Stimulated activated CD4-positive, alpha-beta T cell treated with anti-CD3 and anti-CD28 coated beads, TNF-alpha, amount 100 ng/mL, for 24 hours (primary cell): ENCODE results near the gene APOL1.
"Not testable (repeated sequence)": the region's sequence is repeated elsewhere in the genome, so short reads cannot be mapped to it uniquely, and the experiment has no call there.

ENCODE experiments used
- DNase-seq, 3 experiments: peaks; one replicate each; pipeline ENCODE4 v3.0.0-alpha.2; 2020; ENCODE audit warnings: low read depth in 3 of 3

APOL1 gene

GRCh38 chr22:36244522-36245391 lies 8.2 kb upstream of the APOL1 start:
- no peak for DNase-seq

- no peak for DNase-seq
Observed at GRCh38 chr22:36245805-36246356, 7.1 kb upstream of the APOL1 start.

- DNase-seq: no peak
Observed at GRCh38 chr22:36246718-36247117, 6.2 kb upstream of the APOL1 start.

- no peak for DNase-seq
Observed at GRCh38 chr22:36247955-36248354, 5.0 kb upstream of the APOL1 start.

GRCh38 chr22:36249160-36249559 lies 3.8 kb upstream of the APOL1 start:
- no peak for DNase-seq

DNA sequence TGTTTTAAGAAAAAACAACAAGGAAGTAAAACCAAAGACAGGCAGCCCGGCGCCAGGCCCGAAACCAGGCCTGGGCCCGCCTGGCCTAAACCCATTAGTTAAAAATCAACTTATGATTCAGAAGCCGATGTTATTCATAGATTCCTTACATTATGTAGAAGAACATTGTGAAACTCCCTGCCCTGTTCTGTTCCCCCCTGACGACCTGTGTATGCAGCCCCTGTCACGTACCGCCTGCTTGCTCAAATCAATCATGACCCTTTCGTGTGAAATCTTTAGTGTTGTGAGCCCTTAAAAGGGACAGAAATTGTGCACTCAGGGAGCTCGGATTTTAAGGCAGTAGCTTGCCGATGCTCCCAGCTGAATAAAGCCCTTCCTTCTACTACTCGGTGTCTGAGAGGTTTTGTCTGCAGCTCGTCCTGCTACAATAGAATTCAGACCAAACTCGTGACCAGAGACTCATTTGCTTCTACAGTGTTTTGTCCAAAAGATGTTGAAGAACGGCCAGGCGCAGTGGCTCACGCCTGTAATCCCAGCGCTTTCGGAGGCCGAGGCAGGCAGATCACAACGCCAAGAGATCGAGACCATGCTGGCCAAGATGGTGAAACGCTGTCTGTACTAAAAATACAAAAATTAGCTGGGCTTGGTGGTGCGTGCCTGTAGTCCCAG lies 2.5 kb upstream of the APOL1 start:
- DNase-seq: not testable (repeated sequence)

GRCh38 chr22:36251979-36252608 lies 839 bp upstream of the APOL1 start:
- DNase-seq: not testable (repeated sequence)

DNA sequence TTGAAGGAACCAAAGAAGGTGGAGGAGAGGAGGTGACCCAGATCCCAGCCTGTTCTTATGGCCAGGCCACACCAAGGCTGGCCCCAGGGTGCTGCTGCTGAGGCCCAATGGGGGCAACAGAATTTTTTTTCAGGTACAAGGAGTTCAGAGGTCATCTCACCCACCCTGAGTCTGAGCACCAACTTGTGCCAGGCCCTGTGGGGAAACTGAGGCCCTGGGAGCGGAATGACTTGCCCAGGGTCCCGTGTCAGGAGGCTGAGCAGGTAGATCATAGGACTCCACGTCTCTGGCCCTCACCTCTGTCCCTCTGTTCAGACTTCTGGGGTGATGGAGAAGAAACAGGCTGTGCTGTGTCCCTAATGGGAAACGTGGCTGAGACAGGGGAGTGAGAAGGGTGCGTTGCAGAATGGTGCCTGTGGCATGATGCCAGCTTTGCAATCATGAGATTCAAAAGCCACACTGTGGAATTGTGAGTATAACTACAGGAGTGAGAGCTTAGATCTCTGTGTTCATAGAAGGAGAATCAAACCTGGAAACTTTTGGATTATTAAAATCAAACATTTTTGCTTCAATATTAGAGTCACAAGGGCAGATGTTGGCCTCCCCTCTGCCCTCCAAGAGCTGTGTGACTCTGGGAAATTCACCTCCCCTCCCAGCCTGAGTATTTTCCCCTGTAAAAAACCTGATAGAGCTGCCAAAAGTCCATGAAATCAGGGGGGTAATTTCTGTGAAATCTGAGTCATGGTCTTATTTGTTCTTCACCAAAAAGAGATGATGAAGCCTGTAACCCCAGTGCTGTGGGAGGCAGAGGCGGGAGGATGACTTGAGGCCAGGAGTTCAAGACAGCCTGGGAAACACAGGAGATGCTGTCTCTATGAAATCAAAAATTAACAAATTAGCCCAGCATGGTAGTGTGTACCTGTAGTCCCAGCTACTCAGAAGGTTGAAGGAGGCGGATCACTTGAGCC lies 874 bp downstream of the APOL1 start:
- peak in 1 of 3 experiments; percentile 57 for DNase-seq

- not testable (repeated sequence) for DNase-seq
Observed at GRCh38 chr22:36255572-36255971, 2.6 kb downstream of the APOL1 start.

GRCh38 chr22:36256478-36256877 lies 3.5 kb downstream of the APOL1 start:
- no peak for DNase-seq

GRCh38 chr22:36257308-36257707 lies 4.4 kb downstream of the APOL1 start:
- no peak for DNase-seq

DNA sequence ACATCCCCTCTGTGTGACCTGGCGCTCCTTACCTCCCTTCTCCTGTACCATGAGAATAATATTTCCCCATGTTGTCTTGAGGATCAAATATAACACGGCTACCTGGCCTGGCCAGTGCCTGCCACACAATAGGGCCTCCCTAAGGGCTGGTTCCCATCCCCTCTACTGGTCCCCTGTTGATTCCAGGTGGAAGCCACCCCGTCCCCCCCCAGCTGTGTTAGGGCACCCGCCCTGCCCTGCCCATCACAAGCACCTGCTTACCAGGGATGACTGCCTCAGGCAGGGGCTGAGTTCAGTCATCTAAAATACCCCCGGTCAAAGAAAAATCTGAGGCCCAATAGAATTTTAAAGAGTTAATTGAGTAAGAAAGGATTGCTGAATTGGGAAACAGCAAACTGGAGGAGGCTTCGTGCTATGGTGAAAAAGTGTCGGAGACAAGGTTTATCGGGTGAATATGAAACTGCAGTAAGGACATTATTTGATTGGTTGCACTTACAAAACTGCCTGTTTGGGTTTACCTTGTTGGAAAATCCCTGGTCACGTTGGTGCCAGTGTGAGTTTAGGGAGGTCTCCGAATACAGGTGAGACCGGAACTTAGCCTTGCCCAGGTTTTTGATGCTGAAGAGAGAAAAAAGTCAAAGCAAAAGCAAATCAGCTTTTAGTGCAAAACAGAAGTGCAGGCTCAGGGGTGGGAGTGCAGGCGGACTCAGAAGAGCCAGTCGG lies 5.2 kb downstream of the APOL1 start:
- no peak for DNase-seq

DNA sequence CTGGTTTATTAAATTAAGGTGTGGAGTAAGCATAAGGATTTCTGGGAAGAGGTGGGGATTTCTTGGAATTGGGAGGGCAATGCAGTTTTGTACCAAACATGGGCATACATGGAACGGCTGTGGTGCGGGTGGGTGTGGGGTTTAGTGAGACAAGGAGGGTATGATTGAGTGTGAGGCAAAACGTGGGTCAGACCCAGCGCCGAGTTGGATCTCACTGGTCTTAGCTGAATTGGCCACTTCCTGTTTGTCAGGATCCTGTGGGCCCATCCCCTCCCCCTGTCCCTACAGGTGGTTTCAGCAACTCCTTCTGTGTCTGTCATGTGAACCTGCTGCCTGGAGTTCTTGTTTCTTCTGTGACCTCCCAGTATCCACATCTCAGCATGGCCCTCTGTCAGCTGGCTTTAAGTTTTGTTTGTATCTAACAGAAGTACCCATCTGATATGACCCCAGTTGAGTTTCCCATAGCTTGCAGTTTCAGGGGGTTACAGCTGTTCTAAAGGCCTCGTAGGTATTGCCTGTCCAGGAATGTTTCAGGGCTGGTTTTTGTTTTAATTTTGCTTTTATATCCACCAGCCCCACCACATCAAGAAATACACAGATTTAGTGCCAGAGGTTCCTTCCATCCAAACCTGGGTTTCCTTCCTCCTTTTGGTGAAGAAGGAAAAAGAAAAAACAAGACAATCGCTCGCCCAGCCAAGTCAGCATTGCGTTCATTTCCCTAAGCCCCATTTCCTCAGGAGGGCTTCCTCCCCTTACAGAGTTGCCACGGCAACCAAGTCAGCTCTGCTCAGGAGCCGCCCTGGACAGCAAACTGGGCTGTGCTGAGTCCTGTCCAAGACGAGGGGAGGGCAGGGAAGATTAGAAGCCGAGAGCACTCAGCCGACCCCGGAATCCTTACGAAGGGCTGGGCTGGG lies 6.0 kb downstream of the APOL1 start:
- DNase-seq: peak in 1 of 3 experiments; percentile 31

- no peak for DNase-seq
Observed at GRCh38 chr22:36259615-36260300, 6.8 kb downstream of the APOL1 start.

DNA sequence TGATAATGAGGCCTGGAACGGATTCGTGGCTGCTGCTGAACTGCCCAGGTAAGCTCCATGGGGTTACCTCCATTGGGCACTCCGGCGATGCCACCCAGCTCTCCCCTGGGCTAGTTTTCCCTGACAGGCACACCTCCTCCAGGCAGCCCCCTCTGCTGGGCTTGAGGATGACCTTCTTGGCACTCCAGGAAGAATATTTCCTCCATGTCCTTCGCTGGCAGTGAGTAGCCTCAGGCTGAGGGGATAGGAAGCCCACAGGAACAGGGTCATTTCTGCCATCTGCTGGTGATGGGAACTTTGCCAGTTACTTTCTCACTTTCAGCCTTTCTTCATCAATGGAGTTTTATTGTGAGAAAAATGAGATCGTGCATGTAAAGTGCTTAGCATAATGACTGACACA lies 8.7 kb downstream of the APOL1 start:
- DNase-seq: not testable (repeated sequence)

DNA sequence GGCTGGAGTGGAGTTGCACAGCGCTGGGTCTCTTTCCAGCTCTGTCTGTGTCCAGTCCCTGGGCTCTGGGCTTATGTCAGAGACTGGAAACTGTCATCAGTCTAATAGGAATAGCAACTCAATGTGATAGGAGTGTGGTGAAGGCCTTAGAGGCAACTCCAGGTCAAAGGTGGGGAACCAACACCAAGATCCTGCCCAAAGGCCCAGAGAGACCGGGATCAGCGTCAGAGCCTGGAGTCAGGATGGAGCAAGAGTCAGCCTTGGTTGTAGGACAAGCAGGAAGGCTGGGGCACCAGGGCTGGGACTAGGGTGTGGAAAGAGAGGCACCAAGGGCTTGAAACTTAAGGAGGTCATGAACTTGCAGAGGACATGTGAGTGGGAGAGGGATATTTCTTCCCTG lies 9.4 kb downstream of the APOL1 start:
- not testable (repeated sequence) for DNase-seq

DNA sequence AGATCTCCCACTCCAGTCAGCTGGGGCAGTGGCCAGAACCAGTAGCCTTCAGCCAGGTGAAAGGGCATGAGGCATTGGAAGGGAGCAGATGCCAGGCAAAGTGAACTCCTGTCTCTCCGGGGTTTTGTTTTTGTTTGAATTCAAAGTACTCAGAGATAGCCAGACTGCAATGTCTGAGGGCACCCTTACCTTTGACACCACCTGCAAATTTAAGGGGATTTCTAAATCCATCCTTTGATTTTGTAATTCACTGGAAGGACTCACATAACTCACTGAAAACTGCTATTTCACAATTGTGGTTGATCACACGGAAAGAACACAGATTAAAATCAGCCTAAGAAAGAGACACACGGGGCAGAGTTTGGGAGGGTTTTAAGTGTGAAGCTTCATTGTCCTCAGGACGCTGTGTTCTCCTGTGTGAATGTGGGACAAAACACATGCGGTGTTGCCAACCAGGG lies 10.3 kb downstream of the APOL1 start:
- DNase-seq: not testable (repeated sequence)

- DNase-seq: not testable (repeated sequence)
Observed at GRCh38 chr22:36263886-36264664, 11.1 kb downstream of the APOL1 start.
